Ishikawa (cell line): ENCODE results near the gene AKAP6.

ENCODE experiments used
- CEBPB ChIP-seq: IDR thresholded peaks from 2 replicates; pipeline ENCODE4 v1.6.1; 2012
- CREB1 ChIP-seq: IDR thresholded peaks from 2 replicates; pipeline ENCODE4 v1.6.1; 2012; ENCODE audit warnings: low read depth
- EGR1 ChIP-seq: IDR thresholded peaks from 2 replicates; pipeline ENCODE4 v1.6.1; 2012
- EP300 ChIP-seq: IDR thresholded peaks from 2 replicates; pipeline ENCODE4 v1.6.1; 2012; ENCODE audit warnings: borderline replicate concordance
- FOXM1 ChIP-seq: IDR thresholded peaks from 2 replicates; pipeline ENCODE4 v1.6.1; 2012; ENCODE audit warnings: low read depth, borderline replicate concordance
- MAX ChIP-seq: IDR thresholded peaks from 2 replicates; pipeline ENCODE4 v1.6.1; 2012
- NFIC ChIP-seq: IDR thresholded peaks from 2 replicates; pipeline ENCODE4 v1.6.1; 2012
- RAD21 ChIP-seq: IDR thresholded peaks from 2 replicates; pipeline ENCODE4 v1.6.1; 2012; ENCODE audit warnings: low read depth
- REST ChIP-seq: IDR thresholded peaks from 2 replicates; pipeline ENCODE4 v1.6.1; 2012; ENCODE audit warnings: low read depth, mild to moderate bottlenecking
- TAF1 ChIP-seq: IDR thresholded peaks from 2 replicates; pipeline ENCODE4 v1.6.1; 2012; ENCODE audit warnings: low read depth, mild to moderate bottlenecking
- TCF12 ChIP-seq: IDR thresholded peaks from 2 replicates; pipeline ENCODE4 v1.6.1; 2012; ENCODE audit warnings: low read depth
- TEAD4 ChIP-seq: IDR thresholded peaks from 2 replicates; pipeline ENCODE4 v1.6.1; 2012
- USF1 ChIP-seq: IDR thresholded peaks from 2 replicates; pipeline ENCODE4 v1.6.1; 2012
- YY1 ChIP-seq: IDR thresholded peaks from 2 replicates; pipeline ENCODE4 v1.6.1; 2012; ENCODE audit warnings: low read depth
- ZBTB7A ChIP-seq: IDR thresholded peaks from 2 replicates; pipeline ENCODE4 v1.6.1; 2012; ENCODE audit warnings: low read depth

Gene AKAP6

GRCh38 chr14:32525591-32525990, 196.5 kb downstream of the AKAP6 start:
- TF ChIP-seq TAF1, result no peak
- no peak for TF ChIP-seq RAD21
- no peak for TF ChIP-seq CREB1
- TF ChIP-seq CEBPB, result no peak
- TF ChIP-seq MAX, result no peak
- no peak for TF ChIP-seq ZBTB7A
- TF ChIP-seq TEAD4, result no peak
- no peak for TF ChIP-seq EP300
- TF ChIP-seq YY1, result no peak
- TF ChIP-seq TCF12, result no peak
- TF ChIP-seq USF1, result no peak
- no peak for TF ChIP-seq FOXM1
- TF ChIP-seq REST, result no peak
- no peak for TF ChIP-seq EGR1

- no peak for TF ChIP-seq CEBPB
Measured at GRCh38 chr14:32530800-32531199, 201.7 kb downstream of the AKAP6 start.

- TF ChIP-seq FOXM1 (no peak), EP300 (no peak), YY1 (no peak), TCF12 (no peak), CREB1 (no peak)
Measured at GRCh38 chr14:32531942-32532515, 202.9 kb downstream of the AKAP6 start.

GRCh38 chr14:32534145-32534544, 205.0 kb downstream of the AKAP6 start:
- TF ChIP-seq CREB1, result no peak
- no peak for TF ChIP-seq EP300
- no peak for TF ChIP-seq FOXM1

- no peak for TF ChIP-seq NFIC
- TF ChIP-seq CEBPB, result no peak
- no peak for TF ChIP-seq TEAD4
- TF ChIP-seq ZBTB7A, result no peak
- TF ChIP-seq RAD21, result no peak
- TF ChIP-seq CREB1, result no peak
- TF ChIP-seq EP300, result no peak
- TF ChIP-seq USF1, result no peak
- no peak for TF ChIP-seq TCF12
- TF ChIP-seq TAF1, result no peak
- no peak for TF ChIP-seq FOXM1
- TF ChIP-seq EGR1, result no peak
- no peak for TF ChIP-seq REST
- TF ChIP-seq MAX, result no peak
- no peak for TF ChIP-seq YY1
Measured at GRCh38 chr14:32536175-32536574, 207.1 kb downstream of the AKAP6 start.

GRCh38 chr14:32537166-32537565, 208.1 kb downstream of the AKAP6 start:
- TF ChIP-seq REST (no peak), EGR1 (no peak), FOXM1 (no peak), MAX (no peak), TAF1 (no peak), YY1 (no peak), EP300 (no peak), RAD21 (no peak), TEAD4 (no peak), NFIC (no peak), CEBPB (no peak), CREB1 (no peak), TCF12 (no peak), USF1 (no peak), ZBTB7A (no peak)
